ENCODE data around the gene TRAF3IP1. TPM values are rescaled to one million over a fixed set of nuclear protein-coding genes. Genes with fewer than 3 reads are reported as not detected.

The TRAF3IP1 gene
- total RNA-seq, 4 donors from 2014 or later, result 1.1 to 14.1 (median 10.4) TPM

DNA sequence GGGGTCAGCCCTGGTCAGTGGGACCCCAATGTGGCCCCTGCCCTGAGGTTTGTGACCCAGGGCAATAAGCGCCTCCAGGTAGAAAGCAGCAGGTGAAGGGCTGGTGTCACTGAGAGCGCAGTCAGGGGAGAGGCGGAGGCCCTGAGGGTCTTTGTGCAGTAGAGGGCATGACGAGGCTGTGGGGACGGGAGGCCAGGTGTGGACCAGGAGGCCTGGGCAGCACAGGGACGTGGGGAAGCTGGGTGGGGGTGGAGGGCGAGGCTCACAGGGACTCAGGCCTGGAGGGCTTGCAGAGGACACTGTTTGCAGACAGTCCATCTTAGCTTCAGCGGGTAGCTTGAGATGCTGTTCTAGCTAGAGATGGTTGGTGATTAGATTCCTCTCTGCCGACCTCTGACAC, 32.0 kb downstream of the TRAF3IP1 start:
- H3K27ac ChIP-seq, result no peak overlapping the region
- H3K36me3 ChIP-seq, result peaks cover 0 to 8% (median 0%) of the 10 kb centered on the region in 4 donors
- TF ChIP-seq, protein P1, sequence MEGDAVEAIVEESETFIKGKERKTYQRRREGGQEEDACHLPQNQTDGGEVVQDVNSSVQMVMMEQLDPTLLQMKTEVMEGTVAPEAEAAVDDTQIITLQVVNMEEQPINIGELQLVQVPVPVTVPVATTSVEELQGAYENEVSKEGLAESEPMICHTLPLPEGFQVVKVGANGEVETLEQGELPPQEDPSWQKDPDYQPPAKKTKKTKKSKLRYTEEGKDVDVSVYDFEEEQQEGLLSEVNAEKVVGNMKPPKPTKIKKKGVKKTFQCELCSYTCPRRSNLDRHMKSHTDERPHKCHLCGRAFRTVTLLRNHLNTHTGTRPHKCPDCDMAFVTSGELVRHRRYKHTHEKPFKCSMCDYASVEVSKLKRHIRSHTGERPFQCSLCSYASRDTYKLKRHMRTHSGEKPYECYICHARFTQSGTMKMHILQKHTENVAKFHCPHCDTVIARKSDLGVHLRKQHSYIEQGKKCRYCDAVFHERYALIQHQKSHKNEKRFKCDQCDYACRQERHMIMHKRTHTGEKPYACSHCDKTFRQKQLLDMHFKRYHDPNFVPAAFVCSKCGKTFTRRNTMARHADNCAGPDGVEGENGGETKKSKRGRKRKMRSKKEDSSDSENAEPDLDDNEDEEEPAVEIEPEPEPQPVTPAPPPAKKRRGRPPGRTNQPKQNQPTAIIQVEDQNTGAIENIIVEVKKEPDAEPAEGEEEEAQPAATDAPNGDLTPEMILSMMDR (IDR thresholded peaks at IDR 0.05), result no peak
- TF ChIP-seq POLR2AphosphoS5 (IDR thresholded peaks at IDR 0.05) (no peak), EP300 (IDR thresholded peaks at IDR 0.05; ENCODE audit: low read depth) (no peak), POLR2A (IDR thresholded peaks at IDR 0.05) (no peak)
- DNase-seq, result no peak
- in situ Hi-C loops (cut with MboI; ENCODE audit: low pct_ligation_motif_present in 1 of 4, low pct_unique_long_range_greater_than_20kb in 1 of 4, low sequenced_read_pairs in 3 of 4), result loop anchor here in 3 of 4 donors (25.0 kb wide), 2 partner anchors 435 to 585 kb away; no protein-coding TSS in a partner anchor
- intact Hi-C loops (cut with DNase I; ENCODE audit: low total_unique reads), result loop anchor here (10.0 kb wide), 1 partner anchor 432 kb away; no protein-coding TSS in a partner anchor
- peaks cover 0 to 4% (median 0%) of the 10 kb centered on the region in 4 donors for H3K4me1 ChIP-seq
- H3K4me3 ChIP-seq, result no peak overlapping the region
- no peaks in the 10 kb centered on the region for H3K9me3 ChIP-seq
- no peaks in the 10 kb centered on the region for H3K27me3 ChIP-seq
- WGBS, 2 donors (ENCODE audit: low coverage in 1 of 2), result 91 to 100% methylated on average over 1 to 9 of the region's 9 CpGs

GRCh38 chr2:238358769-238359168, 38.5 kb downstream of the TRAF3IP1 start:
- TF ChIP-seq EP300 (IDR thresholded peaks at IDR 0.05; ENCODE audit: low read depth) (no peak), POLR2AphosphoS5 (IDR thresholded peaks at IDR 0.05) (no peak), POLR2A (IDR thresholded peaks at IDR 0.05) (no peak)
- TF ChIP-seq, protein P1 (IDR thresholded peaks at IDR 0.05), result no peak
- DNase-seq, result no peak
- H3K9me3 ChIP-seq, result no peaks in the 10 kb centered on the region
- intact Hi-C loops (cut with DNase I; ENCODE audit: low total_unique reads) (loop anchor here (10.0 kb wide), 1 partner anchor 426 kb away; no protein-coding TSS in a partner anchor), in situ Hi-C loops (cut with MboI; ENCODE audit: low pct_ligation_motif_present in 1 of 4, low pct_unique_long_range_greater_than_20kb in 1 of 4, low sequenced_read_pairs in 3 of 4) (loop anchor here in 3 of 4 donors (25.0 kb wide), 2 partner anchors 429 to 579 kb away; no protein-coding TSS in a partner anchor)
- no peaks in the 10 kb centered on the region for H3K27me3 ChIP-seq
- peaks cover 0 to 15% (median 2%) of the 10 kb centered on the region in 4 donors for H3K4me1 ChIP-seq
- 83 to 90% methylated on average over 2 to 3 of the region's 3 CpGs for WGBS, 2 donors (ENCODE audit: low coverage in 1 of 2)
- H3K27ac ChIP-seq, result no peak overlapping the region
- no peaks in the 10 kb centered on the region for H3K36me3 ChIP-seq
- H3K4me3 ChIP-seq, result no peak overlapping the region

DNA sequence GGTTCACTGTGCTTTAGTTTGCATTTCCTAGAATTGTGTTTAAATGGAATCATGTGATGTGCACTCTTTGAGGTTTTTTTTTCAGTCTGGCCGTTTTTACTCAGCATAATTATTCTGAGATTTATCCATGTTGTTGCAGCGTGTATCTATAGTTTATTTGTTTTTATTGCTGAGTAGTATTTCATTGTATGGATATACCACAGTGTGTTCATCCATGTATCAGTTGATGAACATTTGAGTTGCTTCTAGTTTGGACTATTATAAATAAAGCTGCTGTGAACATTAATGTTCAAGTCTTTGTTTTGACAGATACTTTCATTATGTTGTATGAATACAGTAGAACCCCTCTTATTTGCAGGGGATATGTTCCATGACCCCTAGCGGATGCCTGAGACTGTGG, 39.1 kb downstream of the TRAF3IP1 start:
- no peak for DNase-seq
- no peak overlapping the region for H3K27ac ChIP-seq
- intact Hi-C loops (cut with DNase I; ENCODE audit: low total_unique reads), result loop anchor here (10.0 kb wide), 1 partner anchor 425 kb away; no protein-coding TSS in a partner anchor
- no peaks in the 10 kb centered on the region for H3K36me3 ChIP-seq
- H3K4me1 ChIP-seq, result peaks cover 0 to 15% (median 2%) of the 10 kb centered on the region in 4 donors
- 83 to 86% methylated on average over 1 to 3 of the region's 3 CpGs for WGBS, 2 donors (ENCODE audit: low coverage in 1 of 2)
- H3K27me3 ChIP-seq, result no peaks in the 10 kb centered on the region
- in situ Hi-C loops (cut with MboI; ENCODE audit: low pct_ligation_motif_present in 1 of 4, low pct_unique_long_range_greater_than_20kb in 1 of 4, low sequenced_read_pairs in 3 of 4), result loop anchor here in 3 of 4 donors (25.0 kb wide), 2 partner anchors 428 to 578 kb away; no protein-coding TSS in a partner anchor
- H3K9me3 ChIP-seq, result no peaks in the 10 kb centered on the region
- TF ChIP-seq EP300 (IDR thresholded peaks at IDR 0.05; ENCODE audit: low read depth) (no peak), POLR2A (IDR thresholded peaks at IDR 0.05) (no peak), POLR2AphosphoS5 (IDR thresholded peaks at IDR 0.05) (no peak)
- TF ChIP-seq, protein P1 (IDR thresholded peaks at IDR 0.05), result no peak
- H3K4me3 ChIP-seq, result no peak overlapping the region

DNA sequence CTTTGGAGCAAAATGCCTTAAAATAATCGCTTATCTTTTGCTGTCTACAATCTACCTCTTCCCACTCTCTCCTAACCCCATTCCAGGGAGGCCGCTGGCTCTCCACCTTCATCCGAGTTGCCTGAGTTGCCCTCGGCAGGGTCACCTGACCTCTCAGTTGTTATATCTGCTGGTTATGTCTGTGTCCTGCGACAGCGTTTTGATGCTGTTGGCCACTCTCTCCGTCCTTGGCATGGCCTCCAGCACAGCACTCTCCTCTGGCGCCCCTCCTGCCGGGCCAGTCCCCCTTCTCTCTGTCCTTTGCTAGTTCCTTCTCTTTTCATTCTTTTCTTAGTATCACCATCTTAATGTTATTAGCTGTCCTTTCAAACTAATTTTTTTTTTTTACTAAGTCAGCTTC, 41.6 kb downstream of the TRAF3IP1 start:
- H3K9me3 ChIP-seq, result no peaks in the 10 kb centered on the region
- no peak overlapping the region for H3K4me3 ChIP-seq
- no peak for DNase-seq
- intact Hi-C loops (cut with DNase I; ENCODE audit: low total_unique reads) (loop anchor here (10.0 kb wide), 1 partner anchor 583 kb away; no protein-coding TSS in a partner anchor), in situ Hi-C loops (cut with MboI; ENCODE audit: low pct_ligation_motif_present in 1 of 4, low pct_unique_long_range_greater_than_20kb in 1 of 4, low sequenced_read_pairs in 3 of 4) (loop anchor here (5.0 to 25.0 kb wide), 3 partner anchors 100 to 575 kb away; no protein-coding TSS in a partner anchor)
- TF ChIP-seq POLR2AphosphoS5 (IDR thresholded peaks at IDR 0.05), result no peak
- TF ChIP-seq, protein P1 (IDR thresholded peaks at IDR 0.05), result no peak
- no peak for TF ChIP-seq POLR2A (IDR thresholded peaks at IDR 0.05)
- TF ChIP-seq EP300 (IDR thresholded peaks at IDR 0.05; ENCODE audit: low read depth), result no peak
- 92 to 95% methylated on average over 9 of the region's 9 CpGs for WGBS, 2 donors (ENCODE audit: low coverage in 1 of 2)
- no peaks in the 10 kb centered on the region for H3K36me3 ChIP-seq
- no peaks in the 10 kb centered on the region for H3K27me3 ChIP-seq
- peaks cover 0 to 11% (median 2%) of the 10 kb centered on the region in 4 donors for H3K4me1 ChIP-seq
- no peak overlapping the region for H3K27ac ChIP-seq
